ENCODE data around the gene ADGRV1. TPM values are rescaled to one million over a fixed set of nuclear protein-coding genes. Genes with fewer than 3 reads are reported as not detected.
"Not testable (repeated sequence)": the region's sequence is repeated elsewhere in the genome, so short reads cannot be mapped to it uniquely, and the experiment has no call there.

ADGRV1 gene
- total and polyA plus RNA-seq, 7 donors: 0.05 to 0.83 (median 0.11) TPM; not detected in 1

DNA sequence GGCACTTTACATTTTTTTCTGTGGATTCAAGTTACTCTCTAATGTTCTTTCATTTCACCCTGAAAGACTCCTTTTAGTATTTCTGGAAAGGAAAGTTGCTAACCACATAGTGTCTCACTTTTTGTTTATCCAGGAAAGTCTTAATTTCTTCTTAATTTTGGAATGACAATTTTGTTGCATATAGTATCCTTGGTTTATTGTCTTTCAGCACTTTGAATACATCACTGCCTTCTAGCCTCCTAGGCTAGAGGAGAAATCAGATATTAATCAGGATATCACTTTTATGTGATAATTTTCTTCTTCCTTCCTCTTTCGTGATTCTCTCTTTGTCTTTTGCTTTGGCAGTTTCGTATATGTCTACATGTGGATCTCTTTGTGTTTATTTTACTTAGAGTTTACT lies 11.4 kb downstream of the ADGRV1 start:
- no peak for TF ChIP-seq CTCF (IDR thresholded peaks at IDR 0.05)
- intact Hi-C loops (cut with DNase I): no loop called here
- Histone ChIP-seq H3K36me3 (ENCODE audit: insufficient read depth in 1 of 2, low read depth in 1 of 2) (no peaks in the 10 kb centered on the region), H3K4me1 (no peaks in the 10 kb centered on the region), H3K27me3 (ENCODE audit: insufficient read depth in 3 of 3, low read length in 2 of 3) (peaks cover 0 to 2% (median 0%) of the 10 kb centered on the region in 3 donors), H3K27ac (no peak overlapping the region), H3K4me3 (no peak overlapping the region), H3K9me3 (no peaks in the 10 kb centered on the region)
- WGBS, 3 donors: 69 to 74% (median 72%) methylated on average over 2 of the region's 2 CpGs
- DNase-seq (no peak), ATAC-seq (no peak)

DNA sequence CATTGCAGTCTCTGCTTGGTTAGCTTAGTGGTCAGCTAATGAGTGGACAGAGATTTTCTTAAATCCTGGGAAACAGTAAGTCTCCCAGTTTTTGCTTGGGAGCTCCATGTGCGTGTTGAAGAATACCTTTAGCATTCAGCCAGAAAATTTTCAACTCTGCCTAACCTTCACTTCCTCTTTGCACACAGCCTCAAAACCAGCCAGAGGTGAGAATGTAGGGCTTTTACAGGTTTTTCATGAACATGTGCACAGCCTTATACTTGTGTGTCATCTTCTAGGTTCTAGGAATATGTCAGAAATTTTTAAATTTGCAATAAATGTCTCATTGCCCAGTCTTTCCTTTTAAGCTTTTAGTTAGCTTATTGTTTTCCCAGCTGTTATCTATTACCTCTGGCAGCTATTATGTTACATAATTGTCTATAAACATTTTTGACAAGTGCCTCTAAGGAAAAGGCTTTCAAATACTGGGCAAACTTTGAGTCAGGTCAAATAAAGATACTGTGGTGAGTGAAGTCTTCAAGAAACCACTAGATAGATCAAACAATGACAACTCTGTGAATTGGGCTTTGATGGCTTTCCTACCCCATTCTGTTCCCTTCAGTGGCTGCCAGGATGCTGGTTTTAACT lies 12.7 kb downstream of the ADGRV1 start:
- DNase-seq (no peak), ATAC-seq (no peak)
- Histone ChIP-seq H3K4me3 (no peak overlapping the region), H3K36me3 (ENCODE audit: insufficient read depth in 1 of 2, low read depth in 1 of 2) (no peaks in the 10 kb centered on the region), H3K27me3 (ENCODE audit: insufficient read depth in 3 of 3, low read length in 2 of 3) (peaks cover 0 to 2% (median 0%) of the 10 kb centered on the region in 3 donors), H3K4me1 (no peaks in the 10 kb centered on the region), H3K27ac (no peak overlapping the region), H3K9me3 (no peaks in the 10 kb centered on the region)
- intact Hi-C loops (cut with DNase I): no loop called here
- 63 to 70% (median 68%) methylated on average over 1 of the region's 1 CpG for WGBS, 3 donors
- TF ChIP-seq CTCF (IDR thresholded peaks at IDR 0.05): no peak

DNA sequence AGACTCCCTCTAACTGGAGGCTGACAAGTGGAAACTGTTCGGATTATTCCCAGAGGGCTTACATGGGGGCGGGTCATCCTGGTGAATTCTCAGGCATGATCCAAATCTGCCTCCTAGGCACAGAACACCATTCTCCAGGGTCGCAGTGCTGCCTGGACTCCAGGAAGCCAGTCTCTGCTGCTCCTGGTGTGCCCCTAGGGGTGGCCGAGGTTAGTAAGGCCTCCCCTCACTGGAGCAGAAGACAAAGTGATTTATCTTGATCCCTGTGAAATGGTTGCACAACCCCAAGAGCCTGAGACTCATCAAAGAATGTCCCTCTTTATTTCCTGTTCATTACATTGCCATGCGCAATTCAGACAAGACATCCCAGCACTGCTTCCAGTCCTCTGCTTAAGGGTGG lies 17.1 kb downstream of the ADGRV1 start:
- no peak for ATAC-seq
- no peak overlapping the region for H3K27ac ChIP-seq
- DNase-seq: no peak
- no peaks in the 10 kb centered on the region for H3K36me3 ChIP-seq (ENCODE audit: insufficient read depth in 1 of 2, low read depth in 1 of 2)
- no peak overlapping the region for H3K4me3 ChIP-seq
- intact Hi-C loops (cut with DNase I): no loop called here
- H3K27me3 ChIP-seq (ENCODE audit: insufficient read depth in 3 of 3, low read length in 2 of 3): peaks cover 0 to 2% (median 0%) of the 10 kb centered on the region in 3 donors
- no peaks in the 10 kb centered on the region for H3K4me1 ChIP-seq
- 84 to 89% (median 89%) methylated on average over 5 of the region's 5 CpGs for WGBS, 3 donors
- TF ChIP-seq CTCF (IDR thresholded peaks at IDR 0.05): no peak
- peaks cover 4% of the 10 kb centered on the region for H3K9me3 ChIP-seq

DNA sequence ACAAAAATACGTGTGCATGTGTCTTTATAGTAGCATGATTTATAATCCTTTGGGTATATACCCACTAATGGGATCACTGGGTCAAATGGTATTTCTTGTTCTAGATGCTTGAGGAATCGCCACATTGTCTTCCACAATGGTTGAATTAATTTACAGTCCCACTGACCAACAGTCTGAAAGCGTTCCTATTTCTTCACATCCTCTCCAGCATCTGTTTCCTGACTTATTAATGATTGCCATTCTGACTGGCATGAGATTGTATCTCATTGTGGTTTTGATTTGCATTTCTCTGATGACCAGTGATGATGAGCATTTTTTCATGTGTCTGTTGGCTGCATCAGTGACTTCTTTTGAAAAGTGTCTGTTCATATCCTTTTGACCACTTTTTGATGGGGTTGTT lies 18.0 kb downstream of the ADGRV1 start:
- intact Hi-C loops (cut with DNase I); H3K4me3 ChIP-seq; H3K9me3 ChIP-seq; DNase-seq; H3K36me3 ChIP-seq (ENCODE audit: insufficient read depth in 1 of 2, low read depth in 1 of 2); H3K27me3 ChIP-seq (ENCODE audit: insufficient read depth in 3 of 3, low read length in 2 of 3); ATAC-seq; H3K4me1 ChIP-seq; H3K27ac ChIP-seq: not testable (repeated sequence)
- 79 to 83% (median 83%) methylated on average over 3 of the region's 3 CpGs for WGBS, 3 donors

DNA sequence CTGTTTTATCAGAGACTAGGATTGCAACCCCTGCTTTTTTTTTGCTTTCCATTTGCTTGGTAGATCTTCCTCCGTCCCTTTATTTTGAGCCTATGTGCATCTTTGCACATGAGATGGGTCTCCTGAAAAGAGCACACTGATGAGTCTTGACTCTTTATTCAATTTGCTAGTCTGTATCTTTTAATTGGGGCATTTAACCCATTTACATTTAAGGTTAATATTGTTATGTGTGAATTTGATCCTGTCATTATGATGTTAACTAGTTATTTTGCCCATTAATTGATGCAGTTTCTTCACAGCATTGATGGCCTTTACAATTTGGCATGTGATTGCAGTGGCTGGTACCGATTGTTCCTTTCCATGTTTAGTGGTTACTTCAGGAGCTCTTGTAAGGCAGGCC lies 21.3 kb downstream of the ADGRV1 start:
- H3K4me3 ChIP-seq; H3K27me3 ChIP-seq (ENCODE audit: insufficient read depth in 3 of 3, low read length in 2 of 3); H3K36me3 ChIP-seq (ENCODE audit: insufficient read depth in 1 of 2, low read depth in 1 of 2); H3K27ac ChIP-seq; H3K9me3 ChIP-seq; DNase-seq; ATAC-seq; H3K4me1 ChIP-seq; intact Hi-C loops (cut with DNase I): not testable (repeated sequence)
- WGBS, 3 donors: 82 to 86% (median 85%) methylated on average over 2 of the region's 2 CpGs

DNA sequence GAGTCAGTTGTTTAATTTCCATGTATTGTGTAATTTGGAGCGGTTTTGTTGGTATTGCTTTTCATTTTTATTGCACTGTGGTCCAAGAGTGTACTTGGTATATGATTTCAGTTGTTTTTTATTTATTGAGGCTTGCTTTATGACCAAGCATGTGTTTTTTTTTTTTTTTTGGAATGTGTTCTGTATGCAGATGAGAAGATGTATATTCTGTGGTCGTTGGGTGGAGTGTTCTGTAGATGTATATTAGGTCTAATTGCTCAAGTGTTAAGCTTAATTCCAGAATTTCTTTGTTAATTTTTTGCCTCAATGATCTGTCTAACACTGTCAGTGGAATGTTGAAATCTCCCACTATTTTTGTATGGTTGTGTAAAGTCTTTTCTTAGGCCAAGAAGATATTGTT lies 23.4 kb downstream of the ADGRV1 start:
- DNase-seq: no peak
- H3K9me3 ChIP-seq: peaks cover 4% of the 10 kb centered on the region
- 72 to 77% (median 73%) methylated on average over 2 of the region's 2 CpGs for WGBS, 3 donors
- H3K4me1 ChIP-seq: no peaks in the 10 kb centered on the region
- H3K36me3 ChIP-seq (ENCODE audit: insufficient read depth in 1 of 2, low read depth in 1 of 2): no peaks in the 10 kb centered on the region
- intact Hi-C loops (cut with DNase I): no loop called here
- no peaks in the 10 kb centered on the region for H3K27me3 ChIP-seq (ENCODE audit: insufficient read depth in 3 of 3, low read length in 2 of 3)
- no peak for TF ChIP-seq CTCF (IDR thresholded peaks at IDR 0.05)
- H3K4me3 ChIP-seq: no peak overlapping the region
- no peak for ATAC-seq
- no peak overlapping the region for H3K27ac ChIP-seq
